ENCODE results near the gene ARHGEF11. TPM values are rescaled to one million over a fixed set of nuclear protein-coding genes. Genes with fewer than 3 reads are reported as not detected.
A peak's percentile ranks its signal among the peaks of the same experiment; 100 is the strongest.

The ARHGEF11 gene
- total and polyA plus RNA-seq, 2 of the 4 experiments (the other 2 are of a cell fraction): 16.8 to 17.2 TPM

- H3K23ac ChIP-seq (ENCODE audit: low read depth, low read length): no peak overlapping the region
- no peak overlapping the region for H3K56ac ChIP-seq (ENCODE audit: extremely low read depth, insufficient read depth, low read length)
- no peaks in the 10 kb centered on the region for H3K4me1 ChIP-seq (ENCODE audit: control insufficient read depth, insufficient read depth, low read length)
- no peaks in the 10 kb centered on the region for H3K9me3 ChIP-seq (ENCODE audit: control insufficient read depth, insufficient read depth, low read length)
- peaks cover 5% of the 10 kb centered on the region; the same call in 1 of the 2 replicates for H3K36me3 ChIP-seq (ENCODE audit: control insufficient read depth, insufficient read depth, low read length)
- no peak overlapping the region for H3K27ac ChIP-seq (ENCODE audit: insufficient read depth, low read length)
- H3K4ac ChIP-seq (ENCODE audit: low read depth, low read length): no peak overlapping the region
- BruUV-seq (replicated peaks): no TSS peak
- H2AK9ac ChIP-seq (replicated peaks; ENCODE audit: low read depth, low read length, poor library complexity): no peak overlapping the region
- no peak overlapping the region for H2BK120ac ChIP-seq (ENCODE audit: low read depth, low read length)
- no peaks in the 10 kb centered on the region for H3K27me3 ChIP-seq (ENCODE audit: control insufficient read depth, insufficient read depth, low read length)
- in situ Hi-C loops (cut with MboI; ENCODE audit: low sequenced_read_pairs) (no loop called here), dilution Hi-C loops (cut with HindIII; ENCODE audit: low sequenced_read_pairs, unreplicated experiment) (no loop called here), intact Hi-C loops (cut with micrococcal nuclease) (loop anchor here (5.0 kb wide), 1 partner anchor 79 kb away; no protein-coding TSS in a partner anchor)
- WGBS, 2 experiments (ENCODE audit: extremely low coverage in 2 of 2, insufficient read length in 1 of 2): no CpG with 5 or more reads among the region's 6 CpGs
- peaks cover 33 to 39% of the 10 kb centered on the region in 2 experiments for H3K79me1 ChIP-seq (ENCODE audit: low read depth in 1 of 2, low read length in 2 of 2)
- no peak overlapping the region for H2BK15ac ChIP-seq (ENCODE audit: low read depth, low read length)
- peaks cover 10% of the 10 kb centered on the region; the same call in 1 of the 2 replicates for H4K20me1 ChIP-seq (ENCODE audit: insufficient read depth, low read length)
- ChIA-PET POLR2A (ENCODE audit: unreplicated experiment) (no interaction called here), CTCF (no interaction called here)
- H2AFZ ChIP-seq (replicated peaks; ENCODE audit: low read length, poor library complexity): no peak overlapping the region
- no peak overlapping the region for H4K5ac ChIP-seq (ENCODE audit: low read depth, low read length)
- H4K8ac ChIP-seq (ENCODE audit: low read depth in 2 of 2, low read length in 2 of 2): no peak overlapping the region
- no peak overlapping the region for H3K4me2 ChIP-seq (ENCODE audit: low read depth, low read length)
- ATAC-seq (ENCODE audit: low read depth): no peak
- peak; percentile 23 for DNase-seq
- H3K4me3 ChIP-seq (ENCODE audit: insufficient read depth, low read depth, low read length): no peak overlapping the region
- no peak overlapping the region for H2AK5ac ChIP-seq (ENCODE audit: low read depth, low read length)
- no peak overlapping the region for H2BK5ac ChIP-seq (ENCODE audit: low read depth, low read length, poor library complexity, severe bottlenecking)
- no peak overlapping the region for H3K18ac ChIP-seq (ENCODE audit: low read depth, low read length)
- peaks cover 2% of the 10 kb centered on the region for H3K9me1 ChIP-seq (ENCODE audit: insufficient read depth, low read length)
- TF ChIP-seq MAZ (IDR thresholded peaks at IDR 0.05; ENCODE audit: borderline replicate concordance, low read depth, low read length) (no peak), SMC3 (IDR thresholded peaks at IDR 0.05; ENCODE audit: low read depth, low read length) (no peak), CEBPB (IDR thresholded peaks at IDR 0.05; ENCODE audit: low read depth, low read length) (no peak), RAD21 (IDR thresholded peaks at IDR 0.05; ENCODE audit: low read length) (no peak), RCOR1 (IDR thresholded peaks at IDR 0.05; ENCODE audit: insufficient replicate concordance, low read length) (no peak), POLR2A (IDR thresholded peaks at IDR 0.05; ENCODE audit: low read depth, low read length) (no peak), NFE2L2 (IDR thresholded peaks at IDR 0.05; ENCODE audit: low read depth, low read length) (no peak), MXI1 (IDR thresholded peaks at IDR 0.05; ENCODE audit: borderline replicate concordance, low read depth, low read length) (no peak), CHD1 (IDR thresholded peaks at IDR 0.05; ENCODE audit: low read depth, low read length) (no peak), FOS (IDR thresholded peaks at IDR 0.05; ENCODE audit: low read depth, low read length) (no peak), CTCF (conservative IDR thresholded peaks at IDR 0.05; ENCODE audit: low read depth, low read length) (no peak), MAFK (IDR thresholded peaks at IDR 0.05; ENCODE audit: low read depth, low read length) (no peak), RFX5 (IDR thresholded peaks at IDR 0.05; ENCODE audit: low read depth, low read length) (no peak), BHLHE40 (IDR thresholded peaks at IDR 0.05; ENCODE audit: low read depth, low read length) (no peak)
- TF ChIP-seq, protein P1, sequence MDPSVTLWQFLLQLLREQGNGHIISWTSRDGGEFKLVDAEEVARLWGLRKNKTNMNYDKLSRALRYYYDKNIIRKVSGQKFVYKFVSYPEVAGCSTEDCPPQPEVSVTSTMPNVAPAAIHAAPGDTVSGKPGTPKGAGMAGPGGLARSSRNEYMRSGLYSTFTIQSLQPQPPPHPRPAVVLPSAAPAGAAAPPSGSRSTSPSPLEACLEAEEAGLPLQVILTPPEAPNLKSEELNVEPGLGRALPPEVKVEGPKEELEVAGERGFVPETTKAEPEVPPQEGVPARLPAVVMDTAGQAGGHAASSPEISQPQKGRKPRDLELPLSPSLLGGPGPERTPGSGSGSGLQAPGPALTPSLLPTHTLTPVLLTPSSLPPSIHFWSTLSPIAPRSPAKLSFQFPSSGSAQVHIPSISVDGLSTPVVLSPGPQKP (IDR thresholded peaks at IDR 0.05; ENCODE audit: borderline replicate concordance, low read depth, low read length): no peak
- TF ChIP-seq, protein P2, sequence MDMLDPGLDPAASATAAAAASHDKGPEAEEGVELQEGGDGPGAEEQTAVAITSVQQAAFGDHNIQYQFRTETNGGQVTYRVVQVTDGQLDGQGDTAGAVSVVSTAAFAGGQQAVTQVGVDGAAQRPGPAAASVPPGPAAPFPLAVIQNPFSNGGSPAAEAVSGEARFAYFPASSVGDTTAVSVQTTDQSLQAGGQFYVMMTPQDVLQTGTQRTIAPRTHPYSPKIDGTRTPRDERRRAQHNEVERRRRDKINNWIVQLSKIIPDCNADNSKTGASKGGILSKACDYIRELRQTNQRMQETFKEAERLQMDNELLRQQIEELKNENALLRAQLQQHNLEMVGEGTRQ (IDR thresholded peaks at IDR 0.05; ENCODE audit: low read depth, low read length): no peak
- H4K91ac ChIP-seq (ENCODE audit: insufficient read depth, low read depth, low read length): no peak overlapping the region
- H3K14ac ChIP-seq (replicated peaks; ENCODE audit: low read depth, low read length): no peak overlapping the region
- H3K9ac ChIP-seq (ENCODE audit: low read depth, low read length): no peak overlapping the region
- no peak overlapping the region for H2BK20ac ChIP-seq (ENCODE audit: low read depth, low read length)
Measured at GRCh38 chr1:156993426-156994147, 52.0 kb downstream of the ARHGEF11 start.

Measured in IMR-90 (cell line).